Stimulated activated memory B cell treated with anti-CD40 and anti-IgM and Interleukin-4, amounts not matched to agents 10 μg/mL and 1 μg/mL and 100 μg/mL, for 72 hours (primary cell): ENCODE results near the gene TEN1.
A peak's percentile ranks its signal among the peaks of the same experiment; 100 is the strongest.
"Not testable (repeated sequence)": the region's sequence is repeated elsewhere in the genome, so short reads cannot be mapped to it uniquely, and the experiment has no call there.

Source experiments
- ATAC-seq: fragments of 150-1000 bp; cut with Tn5 transposase; 2 replicates; pipeline ENCODE4 v1.10.0; 2021
- H3K27ac Mint-ChIP-seq: one replicate; pipeline ENCODE4 v1.8.0; 2022; ENCODE audit warnings: mild to moderate bottlenecking, mixed read lengths
- H3K27me3 Mint-ChIP-seq: one replicate; pipeline ENCODE4 v1.8.0; 2022; ENCODE audit warnings: mixed read lengths
- H3K36me3 Mint-ChIP-seq: one replicate; pipeline ENCODE4 v1.8.0; 2022; ENCODE audit warnings: mixed read lengths
- H3K4me1 Mint-ChIP-seq: one replicate; pipeline ENCODE4 v1.8.0; 2022; ENCODE audit warnings: mixed read lengths
- H3K4me3 Mint-ChIP-seq: one replicate; pipeline ENCODE4 v1.8.0; 2022; ENCODE audit warnings: mild to moderate bottlenecking, moderate library complexity, mixed read lengths
- H3K9me3 Mint-ChIP-seq: one replicate; pipeline ENCODE4 v1.8.0; 2022; ENCODE audit warnings: mixed read lengths

TEN1 gene

DNA sequence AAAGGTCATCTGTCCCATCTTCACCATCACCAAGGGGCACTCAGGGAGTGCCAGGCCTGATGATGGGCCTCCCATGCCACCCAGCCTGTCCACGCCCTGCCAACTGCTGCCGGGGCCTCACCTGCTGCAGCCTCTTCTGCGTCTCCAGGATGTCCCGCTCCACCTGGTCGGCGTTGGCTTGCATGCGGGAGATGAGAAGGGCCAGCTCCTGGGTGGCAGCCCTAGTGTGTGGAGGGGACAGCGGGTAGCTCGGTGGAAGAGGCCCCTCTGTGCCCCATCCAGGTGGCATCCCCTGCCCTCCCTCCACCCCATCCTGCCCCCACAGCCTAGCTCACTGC, 44.8 kb downstream of the TEN1 start:
- H3K36me3 Mint-ChIP-seq = no peaks in the 10 kb centered on the region

DNA sequence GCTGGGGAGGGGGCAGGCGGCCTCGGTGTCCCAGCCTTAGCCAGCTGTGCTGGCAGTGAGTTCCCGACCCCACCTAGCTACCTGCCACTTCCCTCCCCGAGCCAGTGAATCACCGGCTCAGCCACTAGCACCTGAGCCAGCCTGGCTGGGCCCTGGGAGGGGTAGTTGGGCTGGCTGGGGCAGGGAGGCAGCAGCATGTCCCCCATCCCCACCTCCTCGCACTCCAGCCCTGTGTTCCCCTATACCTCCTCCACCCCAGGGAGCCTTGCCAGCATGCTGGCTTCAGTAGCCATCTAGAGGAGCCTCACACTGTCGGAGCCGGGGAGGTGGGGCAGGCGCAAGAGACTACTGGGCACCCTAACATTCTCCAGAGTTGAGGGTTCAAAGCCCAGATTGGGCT, 45.3 kb downstream of the TEN1 start:
- peaks cover 17% of the 10 kb centered on the region for H3K27me3 Mint-ChIP-seq
- no peak for ATAC-seq
- no peak overlapping the region for H3K27ac Mint-ChIP-seq
- H3K9me3 Mint-ChIP-seq = no peaks in the 10 kb centered on the region
- H3K36me3 Mint-ChIP-seq = no peaks in the 10 kb centered on the region
- peaks cover 5% of the 10 kb centered on the region for H3K4me1 Mint-ChIP-seq
- H3K4me3 Mint-ChIP-seq = no peak overlapping the region

More for the DNA sequence above, 44.8 kb downstream of the TEN1 start:
- Mint-ChIP-seq H3K27ac (no peak overlapping the region), H3K4me1 (peaks cover under 1% of the 10 kb centered on the region), H3K4me3 (no peak overlapping the region), H3K27me3 (peaks cover 12% of the 10 kb centered on the region), H3K9me3 (no peaks in the 10 kb centered on the region)
- ATAC-seq = no peak

- ATAC-seq = no peak
- Mint-ChIP-seq H3K36me3 (no peaks in the 10 kb centered on the region), H3K4me3 (no peak overlapping the region), H3K27me3 (peaks cover 22% of the 10 kb centered on the region), H3K9me3 (no peaks in the 10 kb centered on the region), H3K27ac (no peak overlapping the region), H3K4me1 (peaks cover 11% of the 10 kb centered on the region)
Measured at GRCh38 chr17:76025294-76025693, 46.3 kb downstream of the TEN1 start.

DNA sequence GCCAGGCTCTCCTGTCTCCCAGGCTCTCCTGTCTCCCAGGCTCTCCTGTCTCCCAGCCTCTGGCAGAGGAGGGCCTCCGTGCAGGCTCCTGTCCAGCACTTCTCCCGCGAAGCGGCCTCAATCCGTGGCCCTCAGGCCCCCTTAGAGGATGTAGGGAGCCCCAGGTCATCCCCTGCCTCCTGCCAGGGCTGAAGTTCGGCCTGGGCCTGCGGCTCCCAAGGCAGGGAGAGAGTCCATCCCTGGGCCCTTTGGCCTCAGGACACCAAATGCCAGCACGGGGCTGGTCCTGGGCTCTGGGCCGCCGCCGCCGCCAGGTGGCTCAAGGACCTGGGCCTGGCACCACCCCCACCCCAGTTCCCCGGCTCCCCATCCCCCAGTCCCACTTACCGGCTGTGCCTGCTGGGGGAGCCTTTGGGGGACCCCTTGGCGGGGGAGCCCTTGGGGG, 47.7 kb downstream of the TEN1 start:
- peak; percentile 10 for ATAC-seq
- Mint-ChIP-seq H3K27me3 (peaks cover 22% of the 10 kb centered on the region), H3K4me1 (peaks cover 11% of the 10 kb centered on the region), H3K4me3 (no peak overlapping the region), H3K9me3 (no peaks in the 10 kb centered on the region), H3K36me3 (no peaks in the 10 kb centered on the region), H3K27ac (no peak overlapping the region)

GRCh38 chr17:76027159-76027839, 48.3 kb downstream of the TEN1 start, which contains the start of gene EVPL:
TSS of gene EVPL (minus strand) at chr17:76027306. CDS start at chr17:76027198, 108 bp downstream.
- peaks cover 11% of the 10 kb centered on the region for H3K4me1 Mint-ChIP-seq
- H3K27me3 Mint-ChIP-seq = peaks cover 22% of the 10 kb centered on the region
- peak; percentile 3 for ATAC-seq
- no peak within 1 kb of the TSS for H3K27ac Mint-ChIP-seq
- no peak within 1 kb of the TSS for H3K4me3 Mint-ChIP-seq
- H3K36me3 Mint-ChIP-seq = no peaks in the 10 kb centered on the region
- H3K9me3 Mint-ChIP-seq = no peaks in the 10 kb centered on the region

DNA sequence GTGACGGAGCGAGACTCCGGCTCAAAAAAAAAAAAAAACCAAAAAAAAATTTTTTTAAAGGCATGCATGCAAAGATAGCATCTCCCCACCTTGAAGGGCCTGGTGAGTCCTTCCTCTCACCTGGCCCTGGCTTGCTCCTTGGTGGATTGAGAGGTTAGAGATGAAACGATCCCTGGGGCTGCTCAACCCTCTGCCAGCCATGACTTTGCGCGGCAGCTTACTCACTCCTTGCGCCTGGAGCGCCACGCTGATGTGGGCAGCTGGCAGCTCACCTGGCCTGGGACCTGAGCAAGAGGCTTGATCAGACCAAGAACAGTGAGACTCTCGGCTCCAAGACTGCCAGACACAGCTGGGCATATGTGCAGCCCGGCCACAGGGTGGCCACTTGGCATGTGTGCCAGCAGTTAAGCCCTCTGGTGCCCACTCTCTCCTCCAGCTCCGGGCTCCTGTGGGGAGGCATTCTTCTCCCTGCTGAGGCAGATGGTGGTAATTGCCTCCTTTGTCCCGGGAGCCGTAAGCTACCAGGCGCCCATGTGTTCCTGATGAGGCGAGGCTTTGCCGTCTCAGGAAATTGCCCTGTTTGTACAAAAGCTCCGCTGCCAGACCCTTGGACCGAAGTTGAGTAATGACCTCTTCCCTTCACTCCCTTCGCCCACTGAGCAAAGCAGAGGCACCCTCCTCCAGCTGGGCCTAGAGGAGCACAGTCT, 53.2 kb downstream of the TEN1 start:
- Mint-ChIP-seq H3K4me1 (peaks cover 11% of the 10 kb centered on the region), H3K9me3 (no peaks in the 10 kb centered on the region), H3K27ac (no peak overlapping the region), H3K36me3 (no peaks in the 10 kb centered on the region), H3K27me3 (peaks cover 10% of the 10 kb centered on the region), H3K4me3 (no peak overlapping the region)
- no peak for ATAC-seq

GRCh38 chr17:76032780-76033108, 53.7 kb downstream of the TEN1 start:
- no peak for ATAC-seq
- Mint-ChIP-seq H3K4me3 (no peak overlapping the region), H3K36me3 (no peaks in the 10 kb centered on the region), H3K27ac (no peak overlapping the region), H3K4me1 (peaks cover 11% of the 10 kb centered on the region), H3K9me3 (no peaks in the 10 kb centered on the region), H3K27me3 (peaks cover 10% of the 10 kb centered on the region)

DNA sequence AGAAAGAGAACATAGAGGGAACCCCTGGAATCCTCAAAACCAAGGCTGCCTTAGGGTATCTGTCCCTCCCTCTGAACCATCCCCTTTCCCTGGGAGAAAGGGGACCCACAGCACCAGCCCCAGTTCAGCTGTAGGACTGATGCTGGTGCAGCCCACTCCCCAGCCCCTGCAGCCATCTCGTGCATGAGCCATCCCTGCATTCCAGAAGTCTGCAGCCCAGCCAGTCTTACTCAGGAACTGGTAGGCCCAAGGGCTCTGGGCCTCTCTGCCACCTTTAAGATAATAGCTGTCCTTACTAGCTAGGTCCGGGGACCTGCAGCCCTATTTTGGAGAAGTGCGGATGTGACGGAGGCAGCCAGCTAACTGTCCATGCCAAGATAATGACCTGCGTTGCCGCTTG, 54.1 kb downstream of the TEN1 start:
- peaks cover 11% of the 10 kb centered on the region for H3K4me1 Mint-ChIP-seq
- peaks cover 3% of the 10 kb centered on the region for H3K36me3 Mint-ChIP-seq
- H3K4me3 Mint-ChIP-seq = no peak overlapping the region
- ATAC-seq = no peak
- peaks cover 10% of the 10 kb centered on the region for H3K27me3 Mint-ChIP-seq
- H3K9me3 Mint-ChIP-seq = no peaks in the 10 kb centered on the region
- H3K27ac Mint-ChIP-seq = no peak overlapping the region

DNA sequence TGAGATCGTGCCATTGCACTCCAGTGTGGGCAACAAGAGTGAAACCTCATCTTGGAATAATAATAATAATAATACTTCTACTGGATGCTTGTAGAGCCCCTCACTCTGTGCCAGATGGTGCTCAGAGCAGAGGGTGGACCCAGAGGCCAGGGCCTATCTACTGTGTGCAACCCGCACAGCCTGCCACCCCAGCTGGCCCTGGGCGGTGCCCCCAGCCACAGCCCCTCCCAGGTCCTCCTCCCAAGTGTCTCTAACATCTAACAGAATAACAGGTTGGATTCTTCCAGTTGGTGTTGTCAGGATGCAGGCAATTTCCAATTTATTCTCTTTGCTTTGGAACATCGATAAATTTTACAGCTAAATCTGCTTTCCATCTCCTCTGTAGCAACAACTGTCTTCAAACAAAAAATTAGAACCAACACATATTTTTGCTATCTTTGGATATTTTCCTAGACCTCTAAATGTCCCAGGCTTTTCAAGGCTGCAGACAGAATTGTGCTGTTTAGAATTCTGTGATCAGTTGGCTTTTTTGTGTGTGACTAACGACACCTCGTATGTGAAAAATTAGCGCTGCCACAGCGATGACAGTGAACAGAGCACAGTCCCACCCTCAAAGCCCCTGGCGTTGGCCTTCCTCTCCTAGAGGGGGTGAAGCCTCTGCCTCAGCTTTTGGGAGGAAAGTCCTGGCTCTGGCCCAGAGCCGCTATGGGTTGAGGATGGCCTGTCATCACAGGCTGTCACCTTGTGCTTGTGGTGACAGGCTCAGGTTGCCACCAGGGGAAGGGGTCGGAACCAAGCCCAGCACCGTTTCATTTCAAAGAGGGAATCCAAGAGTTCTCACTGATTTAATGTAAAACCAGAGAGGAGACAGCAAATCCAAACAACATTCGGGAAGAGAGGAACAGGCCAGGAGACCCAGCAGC, 55.6 kb downstream of the TEN1 start:
- Mint-ChIP-seq H3K27ac (no peak overlapping the region), H3K27me3 (peaks cover 2% of the 10 kb centered on the region), H3K36me3 (peaks cover 18% of the 10 kb centered on the region), H3K4me3 (no peak overlapping the region), H3K9me3 (no peaks in the 10 kb centered on the region), H3K4me1 (peaks cover 2% of the 10 kb centered on the region)
- peak; percentile 36 for ATAC-seq

- H3K36me3 Mint-ChIP-seq = peaks cover 34% of the 10 kb centered on the region
- H3K4me1 Mint-ChIP-seq = no peaks in the 10 kb centered on the region
- ATAC-seq = no peak
- H3K4me3 Mint-ChIP-seq = no peak overlapping the region
- H3K27ac Mint-ChIP-seq = no peak overlapping the region
- no peaks in the 10 kb centered on the region for H3K27me3 Mint-ChIP-seq
- no peaks in the 10 kb centered on the region for H3K9me3 Mint-ChIP-seq
Measured at GRCh38 chr17:76036497-76037261, 57.6 kb downstream of the TEN1 start.

DNA sequence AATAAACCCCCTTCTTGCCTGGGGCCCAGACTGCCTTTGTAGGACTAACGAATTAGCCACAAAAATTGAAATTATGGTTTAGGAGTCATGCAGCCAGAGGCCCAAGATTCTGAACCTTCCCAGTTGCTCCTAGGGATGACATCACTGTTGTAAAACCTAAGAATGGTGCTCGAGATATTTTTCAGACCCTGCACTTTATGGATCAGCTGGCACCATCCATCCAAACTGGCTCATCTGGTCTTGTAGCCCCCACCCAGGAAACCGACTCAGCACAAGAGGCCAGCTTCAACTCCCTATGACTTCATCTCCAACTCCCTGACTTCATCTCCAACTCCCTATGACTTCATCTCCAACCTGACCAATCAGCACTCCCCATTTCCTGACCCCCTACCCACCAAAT, 59.0 kb downstream of the TEN1 start:
- H3K27ac Mint-ChIP-seq = no peak overlapping the region
- no peaks in the 10 kb centered on the region for H3K4me1 Mint-ChIP-seq
- H3K4me3 Mint-ChIP-seq = no peak overlapping the region
- H3K36me3 Mint-ChIP-seq = peaks cover 43% of the 10 kb centered on the region
- H3K27me3 Mint-ChIP-seq = no peaks in the 10 kb centered on the region
- no peaks in the 10 kb centered on the region for H3K9me3 Mint-ChIP-seq
- ATAC-seq = no peak

DNA sequence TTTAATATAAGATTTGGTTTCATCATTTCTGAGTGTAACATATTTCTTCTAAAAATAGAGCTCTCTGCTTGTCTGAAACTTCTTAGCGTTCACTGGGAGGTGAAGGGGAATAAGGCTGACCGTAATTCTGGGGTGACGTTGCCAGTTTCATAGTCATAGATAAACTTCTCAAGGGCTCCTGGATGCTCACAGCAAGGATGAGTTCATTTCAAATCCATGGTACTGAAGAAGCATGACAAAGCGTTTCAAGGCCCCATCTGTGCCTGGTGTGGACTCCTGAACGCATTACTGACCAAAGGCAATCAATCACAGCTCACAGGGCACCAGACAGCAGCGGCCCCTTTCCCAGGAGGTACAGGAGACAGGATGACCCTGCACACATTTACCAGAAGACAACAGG, 60.1 kb downstream of the TEN1 start:
- Mint-ChIP-seq H3K4me3 (no peak overlapping the region), H3K9me3 (no peaks in the 10 kb centered on the region), H3K27me3 (no peaks in the 10 kb centered on the region), H3K27ac (no peak overlapping the region), H3K4me1 (no peaks in the 10 kb centered on the region), H3K36me3 (peaks cover 54% of the 10 kb centered on the region)
- no peak for ATAC-seq

- Mint-ChIP-seq H3K4me1 (no peaks in the 10 kb centered on the region), H3K9me3 (no peaks in the 10 kb centered on the region), H3K27ac (no peak overlapping the region), H3K4me3 (no peak overlapping the region), H3K36me3 (peaks cover 64% of the 10 kb centered on the region), H3K27me3 (no peaks in the 10 kb centered on the region)
- ATAC-seq = no peak
Measured at GRCh38 chr17:76040376-76040775, 61.3 kb downstream of the TEN1 start.

- H3K9me3 Mint-ChIP-seq, H3K27me3 Mint-ChIP-seq, H3K4me1 Mint-ChIP-seq, H3K4me3 Mint-ChIP-seq, H3K27ac Mint-ChIP-seq, ATAC-seq: not testable (repeated sequence)
- H3K36me3 Mint-ChIP-seq = peaks cover 78% of the 10 kb centered on the region
Measured at GRCh38 chr17:76042868-76043267, 63.8 kb downstream of the TEN1 start.

DNA sequence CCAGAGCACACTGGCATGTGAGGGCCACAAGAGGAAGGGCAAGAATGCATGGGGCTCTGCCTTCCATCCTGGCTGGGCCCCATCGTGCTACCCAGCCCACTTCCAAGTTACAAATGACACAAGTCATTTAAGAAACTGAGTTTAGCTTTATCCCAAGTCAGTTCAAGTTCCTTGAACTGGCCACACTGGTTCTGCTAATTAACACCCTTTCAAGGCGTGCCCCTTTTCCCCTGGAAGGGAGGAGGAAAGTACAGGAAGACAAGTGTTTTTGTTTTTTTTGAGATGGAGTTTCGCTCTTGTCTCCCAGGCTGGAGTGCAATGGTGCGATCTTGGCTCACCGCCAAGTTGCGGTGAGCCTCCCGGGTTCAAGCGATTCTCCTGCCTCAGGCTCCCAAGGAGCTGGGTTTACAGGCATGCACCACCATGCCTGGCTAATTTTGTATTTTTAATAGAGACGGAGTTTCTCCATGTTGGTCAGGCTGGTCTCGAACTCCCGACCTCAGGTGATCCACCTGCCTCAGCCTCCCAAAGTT, 65.5 kb downstream of the TEN1 start:
- not testable (repeated sequence) for H3K4me1 Mint-ChIP-seq, H3K27ac Mint-ChIP-seq, H3K27me3 Mint-ChIP-seq, ATAC-seq, H3K4me3 Mint-ChIP-seq, H3K9me3 Mint-ChIP-seq
- peaks cover 78% of the 10 kb centered on the region for H3K36me3 Mint-ChIP-seq
